HG03280 (cell line): ENCODE results near the gene PPP1R7.
A peak's percentile ranks its signal among the peaks of the same experiment; 100 is the strongest.

ENCODE experiments used
- ATAC-seq: cut with Tn5 transposase; IDR thresholded peaks from one replicate; pipeline ENCODE4 v1.9.1; 2021; ENCODE audit warnings: mild to moderate bottlenecking, moderate library complexity; ENCODE audit not compliant: unreplicated experiment

Gene PPP1R7

GRCh38 chr2:241207641-241208040 is 57.4 kb downstream of the PPP1R7 start:
- ATAC-seq: no peak

DNA sequence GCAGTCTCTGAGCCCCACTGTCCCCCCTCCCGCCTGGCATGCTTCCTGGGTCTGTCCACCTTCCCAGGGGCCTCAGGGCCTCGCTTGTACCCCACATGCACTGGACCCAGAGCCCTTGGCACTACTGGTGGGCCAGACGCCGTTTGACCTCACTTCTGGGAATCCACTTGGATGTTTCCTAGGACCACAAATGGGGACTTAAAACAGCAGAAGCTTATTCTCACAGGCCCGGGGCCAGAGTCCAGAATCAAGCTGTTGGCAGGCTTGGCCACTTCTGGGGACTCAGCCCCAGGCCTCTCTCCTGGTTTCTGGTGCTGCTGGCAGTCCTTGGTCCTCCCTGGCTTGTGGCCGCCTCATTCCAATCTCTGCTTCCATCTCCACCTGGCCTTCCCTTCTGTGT is 57.8 kb downstream of the PPP1R7 start:
- no peak for ATAC-seq

DNA sequence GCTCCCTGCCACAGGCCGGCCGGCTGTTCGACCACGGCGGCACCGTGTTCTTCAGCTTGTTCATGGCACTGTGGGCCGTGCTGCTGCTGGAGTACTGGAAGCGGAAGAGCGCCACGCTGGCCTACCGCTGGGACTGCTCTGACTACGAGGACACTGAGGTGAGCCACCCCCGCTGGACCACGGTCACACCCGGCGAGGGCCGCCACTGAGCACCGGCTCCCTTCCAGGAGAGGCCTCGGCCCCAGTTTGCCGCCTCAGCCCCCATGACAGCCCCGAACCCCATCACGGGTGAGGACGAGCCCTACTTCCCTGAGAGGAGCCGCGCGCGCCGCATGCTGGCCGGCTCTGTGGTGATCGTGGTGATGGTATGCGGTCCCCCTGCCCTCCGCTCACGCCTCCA is 59.0 kb downstream of the PPP1R7 start:
- ATAC-seq: no peak

- no peak for ATAC-seq
Observed at GRCh38 chr2:241211276-241211675, 61.0 kb downstream of the PPP1R7 start.

DNA sequence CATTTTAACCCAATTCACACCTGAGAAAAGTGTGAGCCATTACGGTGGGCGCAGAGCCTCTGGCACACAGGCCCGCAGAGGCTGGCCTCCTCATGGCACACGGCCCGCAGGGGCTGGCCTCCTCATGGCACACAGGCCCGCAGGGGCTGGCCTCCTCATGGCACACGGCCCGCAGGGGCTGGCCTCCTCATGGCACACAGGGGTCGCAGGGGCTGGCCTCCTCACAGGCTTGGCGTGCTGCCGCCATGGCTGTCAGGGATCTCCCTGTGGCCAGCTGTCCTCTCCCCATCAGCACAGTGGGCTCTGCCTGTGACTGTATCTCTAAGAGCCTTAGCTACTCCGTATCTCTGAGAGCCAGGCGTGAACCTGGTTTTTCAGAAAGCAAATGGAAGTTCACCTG is 62.8 kb downstream of the PPP1R7 start:
- no peak for ATAC-seq

GRCh38 chr2:241213567-241213966 is 63.3 kb downstream of the PPP1R7 start:
- ATAC-seq: no peak

DNA sequence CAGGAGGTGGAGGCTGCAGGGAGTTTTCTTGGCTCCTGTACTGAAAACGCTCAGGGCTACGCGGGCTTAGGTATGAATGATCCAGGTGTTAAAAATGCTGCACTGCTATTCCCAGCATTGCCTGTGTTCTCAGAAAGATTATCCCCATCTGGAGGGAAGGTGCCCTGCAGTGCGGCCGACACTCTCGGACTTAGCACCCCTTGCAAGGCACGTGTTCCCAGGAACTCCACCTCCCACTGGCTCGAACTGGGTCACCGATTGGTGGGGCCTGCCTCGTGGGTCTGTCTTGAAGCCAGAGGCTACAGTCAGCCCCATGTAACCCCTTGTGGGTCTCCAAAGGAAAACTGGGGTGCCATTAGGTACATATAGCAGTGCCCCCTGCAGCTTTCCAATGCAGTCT is 63.9 kb downstream of the PPP1R7 start:
- no peak for ATAC-seq

DNA sequence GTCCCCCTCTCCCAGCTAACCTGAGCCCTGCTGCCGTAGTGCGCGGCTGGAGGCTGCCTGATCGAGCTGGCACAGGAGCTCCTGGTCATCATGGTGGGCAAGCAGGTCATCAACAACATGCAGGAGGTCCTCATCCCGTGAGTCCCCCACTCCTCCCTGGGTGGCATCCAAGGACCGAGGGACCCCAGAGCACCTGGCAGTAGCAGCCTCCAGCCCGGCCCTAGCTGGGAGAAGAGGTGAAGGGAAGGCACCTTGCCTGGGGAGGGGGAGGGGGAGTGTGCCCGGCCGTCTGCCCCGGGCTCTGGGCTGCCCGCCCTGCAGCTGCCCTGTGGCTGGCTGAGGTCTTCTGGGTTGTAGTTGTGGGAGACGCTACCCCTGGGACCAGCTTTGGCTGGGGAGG is 64.5 kb downstream of the PPP1R7 start:
- no peak for ATAC-seq

DNA sequence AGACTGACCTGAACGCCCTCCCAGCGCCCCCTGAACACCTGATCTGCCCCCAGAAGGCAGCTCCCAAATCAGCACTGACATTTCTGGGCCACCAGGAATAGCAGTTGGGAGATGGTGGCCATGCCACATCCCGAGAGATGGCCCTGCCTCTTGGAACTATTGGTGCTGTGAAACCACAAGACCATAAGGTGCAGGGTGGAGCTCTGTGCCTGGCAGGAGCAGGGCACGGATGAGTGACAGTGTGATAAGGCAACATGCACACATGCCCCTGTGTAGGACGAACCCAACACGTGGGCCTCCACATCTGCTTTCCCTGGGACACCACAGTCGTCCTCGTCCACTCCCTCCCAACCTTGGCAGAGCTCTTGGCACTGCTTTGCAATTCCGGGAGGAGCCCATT is 65.2 kb downstream of the PPP1R7 start:
- ATAC-seq: no peak

DNA sequence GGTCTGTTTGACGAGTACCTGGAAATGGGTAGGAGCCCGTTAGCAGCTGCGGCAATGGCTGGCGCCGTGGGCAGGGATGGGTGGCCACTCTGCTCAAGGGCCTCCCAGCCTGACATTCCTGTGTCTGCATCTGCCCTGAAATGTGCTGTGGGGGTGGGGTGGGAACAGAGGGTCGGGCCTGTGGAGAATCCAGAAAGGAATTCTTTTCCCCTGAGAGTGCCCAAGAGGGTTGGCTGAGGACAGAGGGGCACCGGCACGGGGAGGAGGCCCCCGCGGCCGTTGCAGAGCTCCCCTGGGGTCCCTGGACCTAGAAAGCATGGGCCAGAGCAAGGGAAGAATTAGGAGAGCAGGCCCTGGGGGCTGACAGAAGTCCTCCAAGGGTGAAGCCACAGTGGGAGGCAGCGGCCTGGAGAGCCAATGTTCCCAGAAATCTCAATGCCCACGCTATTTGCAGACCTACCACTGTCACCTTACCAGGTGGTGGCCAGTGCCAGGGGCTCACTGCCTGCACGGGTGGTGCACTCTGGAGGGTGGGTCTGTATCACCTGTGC is 66.0 kb downstream of the PPP1R7 start:
- ATAC-seq: no peak

DNA sequence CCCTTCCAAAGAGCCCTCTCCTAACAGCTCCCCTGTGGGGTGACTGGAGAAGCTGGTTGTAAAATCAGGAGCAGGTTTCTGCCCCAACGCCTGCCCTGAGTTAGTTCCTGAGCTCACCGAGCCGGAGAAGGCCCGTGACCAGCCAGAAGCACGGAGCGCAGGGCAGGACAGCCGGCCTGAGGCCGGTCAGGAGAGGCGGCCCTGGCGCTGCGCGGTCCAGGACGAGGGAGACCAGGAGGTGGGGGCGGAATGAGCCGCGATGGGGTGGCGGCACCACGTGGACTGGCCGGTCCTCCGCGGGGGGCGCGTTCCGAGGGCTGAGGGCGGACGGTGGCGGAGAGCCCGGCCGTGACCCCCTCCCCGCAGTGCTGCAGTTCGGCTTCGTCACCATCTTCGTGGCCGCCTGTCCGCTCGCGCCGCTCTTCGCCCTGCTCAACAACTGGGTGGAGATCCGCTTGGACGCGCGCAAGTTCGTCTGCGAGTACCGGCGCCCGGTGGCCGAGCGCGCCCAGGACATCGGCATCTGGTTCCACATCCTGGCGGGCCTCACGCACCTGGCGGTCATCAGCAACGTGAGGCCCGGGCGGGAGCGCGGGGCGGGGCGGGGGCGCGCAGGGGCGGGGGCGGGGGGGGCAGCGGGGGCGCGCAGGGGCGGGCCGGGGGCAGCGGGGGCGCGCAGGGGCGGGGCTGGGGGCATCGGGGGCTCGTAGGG is 67.2 kb downstream of the PPP1R7 start:
- ATAC-seq: peak; percentile 44

DNA sequence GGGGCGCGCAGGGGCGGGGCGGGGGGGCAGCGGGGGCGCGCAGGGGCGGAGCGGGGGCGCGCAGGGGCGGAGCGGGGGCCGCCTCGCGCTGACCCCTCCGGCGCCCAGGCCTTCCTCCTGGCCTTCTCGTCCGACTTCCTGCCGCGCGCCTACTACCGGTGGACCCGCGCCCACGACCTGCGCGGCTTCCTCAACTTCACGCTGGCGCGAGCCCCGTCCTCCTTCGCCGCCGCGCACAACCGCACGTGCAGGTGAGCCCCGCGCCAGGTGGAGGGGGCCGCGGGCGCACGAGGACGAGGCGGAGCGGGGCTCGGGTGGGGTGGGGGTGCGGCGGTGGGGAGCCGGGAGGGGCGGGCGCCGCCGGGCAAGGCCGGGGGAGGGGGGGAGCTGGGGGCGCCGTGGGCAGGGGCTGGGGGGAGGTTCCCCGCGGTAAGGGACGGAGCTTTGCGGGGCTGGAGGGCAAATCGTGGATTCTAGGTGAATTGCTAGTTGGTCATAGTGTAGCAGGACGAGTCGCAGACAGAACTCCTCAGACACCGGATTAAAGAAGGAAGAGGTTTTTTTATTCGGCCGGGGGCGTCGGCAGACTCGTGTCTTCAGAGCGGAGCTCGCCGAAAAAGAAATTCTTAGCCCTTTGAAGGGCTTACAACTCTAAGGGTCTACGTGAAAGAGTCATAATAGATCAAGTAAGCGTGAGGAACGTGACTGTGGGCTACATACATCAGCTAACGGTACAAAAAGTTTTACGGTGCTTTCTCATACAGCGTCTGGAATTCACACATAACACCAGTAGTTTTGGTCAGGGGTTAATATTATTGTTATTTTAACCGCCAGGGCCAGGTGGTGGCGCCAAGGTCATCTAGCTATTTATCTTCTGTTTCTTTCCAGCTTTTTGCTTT is 68.1 kb downstream of the PPP1R7 start:
- no peak for ATAC-seq

- ATAC-seq: no peak
Observed at GRCh38 chr2:241219030-241219382, 68.7 kb downstream of the PPP1R7 start.

DNA sequence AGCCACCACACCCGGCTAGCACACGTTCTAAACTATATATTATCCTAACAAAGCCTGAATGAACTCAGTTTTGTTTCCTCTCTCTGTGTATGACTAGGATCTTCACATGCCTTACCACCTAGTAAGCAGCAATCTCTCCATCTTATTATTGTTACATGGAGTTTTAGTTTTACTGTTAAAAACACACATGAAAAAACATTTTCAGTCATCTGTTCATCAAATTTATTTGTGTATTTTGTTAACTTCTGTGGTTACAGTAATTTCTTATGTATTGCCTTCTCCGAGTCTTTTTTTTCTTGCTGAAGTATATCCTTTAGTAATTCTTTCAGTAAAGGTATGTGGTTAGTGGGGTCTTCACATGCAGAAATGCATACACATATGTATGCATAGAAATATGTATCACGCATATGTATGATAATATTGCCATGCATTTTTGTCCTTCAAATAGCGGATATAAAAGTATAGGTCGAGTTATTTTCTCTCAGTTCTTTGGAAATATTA is 69.6 kb downstream of the PPP1R7 start:
- ATAC-seq: no peak

- ATAC-seq: no peak
Observed at GRCh38 chr2:241223211-241224017, 73.1 kb downstream of the PPP1R7 start.

- ATAC-seq: no peak
Observed at GRCh38 chr2:241224018-241224850, 74.0 kb downstream of the PPP1R7 start.

DNA sequence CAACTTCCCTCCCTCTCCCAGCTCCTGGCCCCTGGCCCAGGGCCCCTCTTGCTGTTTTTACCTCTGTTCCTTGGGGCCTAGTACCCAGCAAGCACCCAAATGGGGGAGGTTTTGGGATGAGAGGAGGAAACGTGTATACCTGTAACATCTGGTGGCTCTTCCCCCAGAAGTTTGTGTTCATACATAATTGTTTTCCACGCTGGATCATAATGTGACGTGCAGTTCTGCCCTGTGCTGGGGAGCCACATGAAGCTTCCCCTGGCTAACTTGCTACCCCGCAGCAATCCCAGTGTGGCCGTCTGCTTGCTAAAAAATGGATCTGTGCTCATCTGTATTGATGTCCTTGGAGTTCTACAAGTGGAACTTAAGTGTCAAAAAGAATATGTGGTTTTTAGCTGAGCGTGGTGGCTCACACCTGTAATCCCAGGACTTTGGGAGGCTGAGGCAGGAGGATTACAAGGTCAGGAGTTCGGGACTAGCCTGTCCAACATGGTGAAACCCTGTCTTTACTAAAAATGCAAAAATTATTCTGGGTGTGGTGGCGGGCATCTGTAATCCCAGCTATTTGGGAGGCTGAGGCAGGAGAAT is 74.7 kb downstream of the PPP1R7 start:
- no peak for ATAC-seq

- no peak for ATAC-seq
Observed at GRCh38 chr2:241225545-241225944, 75.3 kb downstream of the PPP1R7 start.

DNA sequence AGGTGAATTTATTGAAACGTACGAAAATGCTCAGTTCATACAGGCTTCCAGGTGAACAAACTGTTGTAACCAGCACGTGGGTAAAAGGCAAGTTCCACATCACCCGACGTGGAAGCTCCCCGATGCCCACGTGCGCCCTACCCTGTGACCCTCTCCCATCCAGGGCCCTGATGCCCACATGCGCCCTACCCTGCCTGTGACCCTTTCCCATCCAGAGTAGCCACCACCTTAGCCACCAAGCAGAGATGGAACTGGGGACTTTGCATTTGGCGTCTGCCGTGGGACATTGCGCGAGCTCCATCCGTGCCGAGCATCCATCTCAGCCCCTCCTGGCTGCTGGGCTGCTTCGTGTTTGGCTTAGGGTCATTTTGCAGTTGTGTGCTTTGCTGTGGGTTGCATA is 75.7 kb downstream of the PPP1R7 start:
- no peak for ATAC-seq
